Tibial nerve (tissue), 4 donors: ENCODE results near the gene DNAJC7. TPM values are rescaled to one million over a fixed set of nuclear protein-coding genes. Genes with fewer than 3 reads are reported as not detected.
A peak's percentile ranks its signal among the peaks of the same experiment; 100 is the strongest.

Experiments
- DNase-seq, 2 donors: peaks; one replicate each; pipeline ENCODE4 v3.0.0-alpha.2; 2019; ENCODE audit warnings: low spot score in 2 of 2
- H3K27ac ChIP-seq, 4 donors: fragments of 200-600 bp; sonication (generic) in 3 of 4; one replicate each; pipeline ENCODE4 v1.5.1; 2017 to 2019; ENCODE audit warnings: mild to moderate bottlenecking in 1 of 4
- H3K27me3 ChIP-seq, 2 donors: fragments of 200-600 bp; sonication (generic) in 1 of 2; one replicate each; pipeline versions ENCODE4 v1.5.1 to v1.6.0; 2017 to 2019
- H3K36me3 ChIP-seq, 3 donors: fragments of 200-600 bp; sonication (generic); one replicate each; pipeline ENCODE4 v1.5.1; 2018 to 2019
- H3K4me1 ChIP-seq, 4 donors: fragments of 200-600 bp; sonication (generic) in 3 of 4; one replicate each; pipeline ENCODE4 v1.5.1; 2017 to 2019
- H3K4me3 ChIP-seq, 4 donors: fragments of 200-600 bp; sonication (generic) in 3 of 4; one replicate each; pipeline ENCODE4 v1.5.1; 2017 to 2019; ENCODE audit warnings: mild to moderate bottlenecking in 1 of 4, moderate library complexity in 1 of 4
- H3K9me3 ChIP-seq, 4 donors: fragments of 200-600 bp; sonication (generic) in 3 of 4; one replicate each; pipeline ENCODE4 v1.5.1; 2017 to 2019
- EP300 ChIP-seq, 2 donors: sonication (generic); formaldehyde crosslinking; IDR thresholded peaks; one replicate each; pipeline ENCODE4 v1.6.1; 2017; ENCODE audit warnings: antibody characterized with exemption in 2 of 2, mild to moderate bottlenecking in 1 of 2
- POLR2A ChIP-seq, 2 donors: fragments of 450-650 bp; IDR thresholded peaks; one replicate each; pipeline ENCODE4 v1.6.1; 2017; ENCODE audit warnings: antibody characterized with exemption in 2 of 2, mild to moderate bottlenecking in 2 of 2, moderate library complexity in 2 of 2
- WGBS, 2 donors: methylation state at CpG; one replicate each; pipeline ENCODE4 v1.1.5; 2018; 5-methylcytosine and 5-hydroxymethylcytosine counted together
- total RNA-seq, 4 donors: library from RNA; depleted of rRNA; stranded (reverse); fragments of >200 nt; gene quantifications; one replicate each; pipeline ENCODE4 v1.1.0, GENCODE V29; 2016
- TF ChIP-seq, protein P1 (sequence below), 5 experiments: fragments of 200-600 bp in 3 of 5; fragments of 450-650 bp in 2 of 5; sonication (generic) in 3 of 5; IDR thresholded peaks; one replicate each; pipeline ENCODE4 v1.5.1; 2016 to 2019; ENCODE audit warnings: antibody characterized with exemption in 5 of 5, mild to moderate bottlenecking in 3 of 5, moderate library complexity in 2 of 5

Gene DNAJC7
- total RNA-seq, 4 donors from 2014 or later, result 56.6 to 90.2 (median 71.8) TPM

- Histone ChIP-seq H3K9me3 (no peaks in the 10 kb centered on the region), H3K4me1 (peaks cover 0 to 6% (median 2%) of the 10 kb centered on the region in 4 donors), H3K27me3 (no peaks in the 10 kb centered on the region), H3K4me3 (no peak overlapping the region), H3K36me3 (peaks cover 0 to 15% (median 0%) of the 10 kb centered on the region in 3 donors), H3K27ac (no peak overlapping the region)
- TF ChIP-seq POLR2A (IDR thresholded peaks at IDR 0.05) (no peak), EP300 (IDR thresholded peaks at IDR 0.05) (no peak)
- TF ChIP-seq, protein P1, sequence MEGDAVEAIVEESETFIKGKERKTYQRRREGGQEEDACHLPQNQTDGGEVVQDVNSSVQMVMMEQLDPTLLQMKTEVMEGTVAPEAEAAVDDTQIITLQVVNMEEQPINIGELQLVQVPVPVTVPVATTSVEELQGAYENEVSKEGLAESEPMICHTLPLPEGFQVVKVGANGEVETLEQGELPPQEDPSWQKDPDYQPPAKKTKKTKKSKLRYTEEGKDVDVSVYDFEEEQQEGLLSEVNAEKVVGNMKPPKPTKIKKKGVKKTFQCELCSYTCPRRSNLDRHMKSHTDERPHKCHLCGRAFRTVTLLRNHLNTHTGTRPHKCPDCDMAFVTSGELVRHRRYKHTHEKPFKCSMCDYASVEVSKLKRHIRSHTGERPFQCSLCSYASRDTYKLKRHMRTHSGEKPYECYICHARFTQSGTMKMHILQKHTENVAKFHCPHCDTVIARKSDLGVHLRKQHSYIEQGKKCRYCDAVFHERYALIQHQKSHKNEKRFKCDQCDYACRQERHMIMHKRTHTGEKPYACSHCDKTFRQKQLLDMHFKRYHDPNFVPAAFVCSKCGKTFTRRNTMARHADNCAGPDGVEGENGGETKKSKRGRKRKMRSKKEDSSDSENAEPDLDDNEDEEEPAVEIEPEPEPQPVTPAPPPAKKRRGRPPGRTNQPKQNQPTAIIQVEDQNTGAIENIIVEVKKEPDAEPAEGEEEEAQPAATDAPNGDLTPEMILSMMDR (IDR thresholded peaks at IDR 0.05), result no peak
- DNase-seq, result no peak
- 90 to 98% methylated on average over 4 to 6 of the region's 10 CpGs for WGBS, 2 donors
These were observed 23.6 kb upstream of the DNAJC7 start for GRCh38 chr17:42040818-42041217.

GRCh38 chr17:42039794-42040763, 22.8 kb upstream of the DNAJC7 start:
- no peak for TF ChIP-seq POLR2A (IDR thresholded peaks at IDR 0.05)
- no peak for TF ChIP-seq EP300 (IDR thresholded peaks at IDR 0.05)
- TF ChIP-seq, protein P1 (IDR thresholded peaks at IDR 0.05), result no peak
- Histone ChIP-seq H3K4me1 (peaks cover 0 to 6% (median 2%) of the 10 kb centered on the region in 4 donors), H3K9me3 (no peaks in the 10 kb centered on the region), H3K27ac (no peak overlapping the region), H3K36me3 (peaks cover 0 to 15% (median 0%) of the 10 kb centered on the region in 3 donors), H3K4me3 (peak overlapping the region in 1 of 4 donors; percentile 10), H3K27me3 (no peaks in the 10 kb centered on the region)
- DNase-seq, result no peak
- 45 to 85% methylated on average over 13 to 23 of the region's 77 CpGs for WGBS, 2 donors

GRCh38 chr17:42038221-42038973, 21.2 kb upstream of the DNAJC7 start:
- no peak overlapping the region for H3K4me3 ChIP-seq
- TF ChIP-seq EP300 (IDR thresholded peaks at IDR 0.05), result no peak
- TF ChIP-seq POLR2A (IDR thresholded peaks at IDR 0.05), result no peak
- TF ChIP-seq, protein P1 (IDR thresholded peaks at IDR 0.05), result no peak
- H3K4me1 ChIP-seq, result peaks cover 0 to 6% (median 2%) of the 10 kb centered on the region in 4 donors
- no peak overlapping the region for H3K27ac ChIP-seq
- H3K9me3 ChIP-seq, result no peaks in the 10 kb centered on the region
- WGBS, 2 donors, result 81 to 82% methylated on average over 5 of the region's 5 CpGs
- no peak for DNase-seq
- no peaks in the 10 kb centered on the region for H3K27me3 ChIP-seq
- H3K36me3 ChIP-seq, result peaks cover 0 to 15% (median 0%) of the 10 kb centered on the region in 3 donors

DNA sequence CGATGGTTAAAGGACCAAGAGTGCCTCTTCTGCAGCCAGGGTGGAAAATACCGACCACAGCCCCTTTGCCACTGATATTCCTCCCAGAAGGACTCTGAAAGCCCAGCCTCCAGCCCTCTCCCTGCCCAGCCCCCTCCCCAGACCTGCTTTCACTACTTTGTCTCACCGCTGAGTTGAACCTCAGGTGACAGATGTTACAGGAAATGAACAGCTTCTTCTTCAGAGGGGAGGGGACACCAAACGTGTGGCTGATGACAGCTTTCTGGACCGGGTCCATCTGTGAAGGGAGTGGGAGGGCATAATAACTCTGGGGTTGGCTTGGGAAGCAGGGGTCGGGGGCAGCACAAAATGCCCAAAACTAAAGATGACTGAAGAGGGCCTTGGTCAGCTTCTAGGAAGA, 16.8 kb upstream of the DNAJC7 start:
- no peaks in the 10 kb centered on the region for H3K36me3 ChIP-seq
- no peaks in the 10 kb centered on the region for H3K27me3 ChIP-seq
- TF ChIP-seq POLR2A (IDR thresholded peaks at IDR 0.05), result no peak
- no peak for TF ChIP-seq EP300 (IDR thresholded peaks at IDR 0.05)
- TF ChIP-seq, protein P1 (IDR thresholded peaks at IDR 0.05), result no peak
- no peak overlapping the region for H3K4me3 ChIP-seq
- no peaks in the 10 kb centered on the region for H3K4me1 ChIP-seq
- 44 to 51% methylated on average over 5 of the region's 6 CpGs for WGBS, 2 donors
- no peaks in the 10 kb centered on the region for H3K9me3 ChIP-seq
- no peak for DNase-seq
- no peak overlapping the region for H3K27ac ChIP-seq
